Prostate gland (tissue), 2 donors: Measurements from ENCODE around the gene HDHD5. TPM values are rescaled to one million over a fixed set of nuclear protein-coding genes. Genes with fewer than 3 reads are reported as not detected.

Source experiments
- DNase-seq: peaks from one replicate; pipeline ENCODE4 v3.0.0-alpha.2; 2019; ENCODE audit warnings: low spot score
- H3K27ac ChIP-seq, 2 donors: fragments of 200-600 bp; sonication (generic); 2 replicates each; pipeline ENCODE4 v1.5.1; 2017 to 2019
- H3K27me3 ChIP-seq: fragments of 200-600 bp; sonication (generic); replicated peaks from 2 replicates; pipeline ENCODE4 v1.5.1; 2019; ENCODE audit not compliant: insufficient read depth
- H3K36me3 ChIP-seq, 2 donors: fragments of 200-600 bp; sonication (generic); 1 replicate in 1 of 2; 2 replicates in 1 of 2; pipeline versions ENCODE4 v1.5.1 to v1.8.1; 2017 to 2019
- H3K4me1 ChIP-seq: fragments of 200-600 bp; sonication (generic); replicated peaks from 2 replicates; pipeline ENCODE4 v1.5.1; 2019
- H3K4me3 ChIP-seq, 2 donors: fragments of 200-600 bp; sonication (generic); 2 replicates each; pipeline ENCODE4 v1.5.1; 2017 to 2019
- H3K9me3 ChIP-seq: fragments of 200-600 bp; sonication (generic); 2 replicates; pipeline ENCODE4 v1.5.1; 2017
- POLR2A ChIP-seq: fragments of 450-650 bp; IDR thresholded peaks from one replicate; pipeline ENCODE4 v1.6.1; 2016; ENCODE audit warnings: antibody characterized with exemption, mild to moderate bottlenecking
- POLR2AphosphoS5 ChIP-seq: sonication (generic); formaldehyde crosslinking; IDR thresholded peaks from one replicate; pipeline ENCODE4 v1.6.1; 2017; ENCODE audit warnings: antibody characterized with exemption
- WGBS: methylation state at CpG from one replicate; pipeline ENCODE4 v1.1.5; 2018; 5-methylcytosine and 5-hydroxymethylcytosine counted together
- intact Hi-C: fragments of 100-400 bp; cut with DNase I; formaldehyde crosslinking; loops from one replicate; pipeline ENCODE4 v1.14.2; 2022
- total RNA-seq, 2 donors: library from RNA; depleted of rRNA; stranded (reverse); fragments of >200 nt; gene quantifications; one replicate each; pipeline ENCODE4 v1.1.0, GENCODE V29; 2016
- TF ChIP-seq, protein P1 (sequence below), 4 experiments: fragments of 200-600 bp in 2 of 4; fragments of 450-650 bp in 2 of 4; sonication (generic) in 2 of 4; IDR thresholded peaks; 1 replicate in 3 of 4; 2 replicates in 1 of 4; pipeline ENCODE4 v1.5.1; 2016 to 2019; ENCODE audit warnings: antibody characterized with exemption in 4 of 4, mild to moderate bottlenecking in 2 of 4, moderate library complexity in 2 of 4

The HDHD5 gene
- total RNA-seq, 2 donors from 2014 or later = 38.7 to 51.6 TPM

- no peak overlapping the region for H3K4me3 ChIP-seq
- peaks cover 10 to 13% of the 10 kb centered on the region in 2 donors for H3K36me3 ChIP-seq
- DNase-seq = no peak
- H3K27me3 ChIP-seq = no peaks in the 10 kb centered on the region
- intact Hi-C loops = no loop called here
- H3K4me1 ChIP-seq = no peaks in the 10 kb centered on the region
- no peak overlapping the region for H3K27ac ChIP-seq
- no peak for TF ChIP-seq POLR2AphosphoS5
- TF ChIP-seq, protein P1, sequence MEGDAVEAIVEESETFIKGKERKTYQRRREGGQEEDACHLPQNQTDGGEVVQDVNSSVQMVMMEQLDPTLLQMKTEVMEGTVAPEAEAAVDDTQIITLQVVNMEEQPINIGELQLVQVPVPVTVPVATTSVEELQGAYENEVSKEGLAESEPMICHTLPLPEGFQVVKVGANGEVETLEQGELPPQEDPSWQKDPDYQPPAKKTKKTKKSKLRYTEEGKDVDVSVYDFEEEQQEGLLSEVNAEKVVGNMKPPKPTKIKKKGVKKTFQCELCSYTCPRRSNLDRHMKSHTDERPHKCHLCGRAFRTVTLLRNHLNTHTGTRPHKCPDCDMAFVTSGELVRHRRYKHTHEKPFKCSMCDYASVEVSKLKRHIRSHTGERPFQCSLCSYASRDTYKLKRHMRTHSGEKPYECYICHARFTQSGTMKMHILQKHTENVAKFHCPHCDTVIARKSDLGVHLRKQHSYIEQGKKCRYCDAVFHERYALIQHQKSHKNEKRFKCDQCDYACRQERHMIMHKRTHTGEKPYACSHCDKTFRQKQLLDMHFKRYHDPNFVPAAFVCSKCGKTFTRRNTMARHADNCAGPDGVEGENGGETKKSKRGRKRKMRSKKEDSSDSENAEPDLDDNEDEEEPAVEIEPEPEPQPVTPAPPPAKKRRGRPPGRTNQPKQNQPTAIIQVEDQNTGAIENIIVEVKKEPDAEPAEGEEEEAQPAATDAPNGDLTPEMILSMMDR (IDR thresholded peaks at IDR 0.05) = no peak
- no peak for TF ChIP-seq POLR2A
- H3K9me3 ChIP-seq = no peaks in the 10 kb centered on the region
- 96% methylated on average over 66 of the region's 66 CpGs for WGBS
Measured at GRCh38 chr22:17108256-17109112, 50.6 kb downstream of the HDHD5 start.

- WGBS = 93% methylated on average over 6 of the region's 6 CpGs
- TF ChIP-seq POLR2A (no peak), POLR2AphosphoS5 (no peak)
- TF ChIP-seq, protein P1 (IDR thresholded peaks at IDR 0.05) = no peak
- Histone ChIP-seq H3K36me3 (peaks cover 10 to 14% of the 10 kb centered on the region in 2 donors), H3K27ac (no peak overlapping the region), H3K9me3 (no peaks in the 10 kb centered on the region), H3K4me1 (no peaks in the 10 kb centered on the region), H3K27me3 (no peaks in the 10 kb centered on the region), H3K4me3 (no peak overlapping the region)
- intact Hi-C loops = no loop called here
- no peak for DNase-seq
Measured at GRCh38 chr22:17107547-17107810, 51.6 kb downstream of the HDHD5 start.

- no peak for DNase-seq
- no peaks in the 10 kb centered on the region for H3K9me3 ChIP-seq
- H3K4me3 ChIP-seq = no peak overlapping the region
- H3K27me3 ChIP-seq = no peaks in the 10 kb centered on the region
- no peaks in the 10 kb centered on the region for H3K4me1 ChIP-seq
- intact Hi-C loops = no loop called here
- no peak overlapping the region for H3K27ac ChIP-seq
- WGBS = 80% methylated on average over 15 of the region's 15 CpGs
- TF ChIP-seq POLR2A (no peak), POLR2AphosphoS5 (no peak)
- TF ChIP-seq, protein P1 (IDR thresholded peaks at IDR 0.05) = no peak
- peaks cover 10 to 19% of the 10 kb centered on the region in 2 donors for H3K36me3 ChIP-seq
Measured at GRCh38 chr22:17106785-17107546, 52.1 kb downstream of the HDHD5 start.

GRCh38 chr22:17106161-17106784 is 52.8 kb downstream of the HDHD5 start:
- WGBS = 70% methylated on average over 12 of the region's 12 CpGs

More at GRCh38 chr22:17106161-17106784, 52.8 kb downstream of the HDHD5 start:
- H3K4me3 ChIP-seq = no peak overlapping the region
- no peak overlapping the region for H3K27ac ChIP-seq
- H3K36me3 ChIP-seq = peaks cover 10 to 25% of the 10 kb centered on the region in 2 donors
- H3K27me3 ChIP-seq = no peaks in the 10 kb centered on the region
- H3K4me1 ChIP-seq = no peaks in the 10 kb centered on the region
- no peak for DNase-seq
- H3K9me3 ChIP-seq = no peaks in the 10 kb centered on the region
- intact Hi-C loops = no loop called here
- TF ChIP-seq POLR2A = no peak
- TF ChIP-seq, protein P1 (IDR thresholded peaks at IDR 0.05) = no peak
- no peak for TF ChIP-seq POLR2AphosphoS5
